ENCODE measurements around the gene ZNF723. TPM values are rescaled to one million over a fixed set of nuclear protein-coding genes. Genes with fewer than 3 reads are reported as not detected.

Gene ZNF723
- total RNA-seq (2016; rRNA removed; fragmentation: Illumina TruSeq; extraction: Trizol) (not detected in 2 replicates), polyA plus RNA-seq (2011; rRNA removed) (not detected in 2 replicates), polyA minus RNA-seq (2011; rRNA and poly(A)+ RNA removed; ENCODE audit: low replicate concordance) (not detected in 2 replicates), Bru-seq, nascent RNA (not detected), BruChase-seq, experiment 1, labeled RNA remaining after a 6-hour chase (not detected), BruChase-seq, experiment 2, labeled RNA remaining after a 2-hour chase (not detected)
- total RNA-seq (2016; cell fraction: cytosol; rRNA removed; fragmentation: Illumina TruSeq; extraction: Trizol; ENCODE audit: low read depth) = not detected in 2 replicates
- total RNA-seq (2016; cell fraction: insoluble cytoplasmic fraction; rRNA removed; fragmentation: Illumina TruSeq; extraction: Trizol) = not detected in 2 replicates
- total RNA-seq (2016; cell fraction: membrane; rRNA removed; fragmentation: Illumina TruSeq; extraction: Trizol) = not detected in 2 replicates
- total RNA-seq (2016; cell fraction: nucleus; rRNA removed; fragmentation: Illumina TruSeq; extraction: Trizol) = not detected in 2 replicates
- polyA plus RNA-seq (2011; cell fraction: cytosol; rRNA removed) = not detected in 2 replicates
- polyA plus RNA-seq (2011; cell fraction: nucleus; rRNA removed) = not detected in 2 replicates
- not detected in 2 replicates for polyA plus RNA-seq (2012)
- polyA plus RNA-seq (2016; cell fraction: cytosol; fragmentation: Illumina TruSeq; extraction: Trizol; ENCODE audit: low read depth) = not detected in 2 replicates
- not detected in 2 replicates for polyA plus RNA-seq (2016; cell fraction: insoluble cytoplasmic fraction; fragmentation: Illumina TruSeq; extraction: Trizol; ENCODE audit: low read depth)
- not detected in 2 replicates for polyA plus RNA-seq (2016; cell fraction: membrane; fragmentation: Illumina TruSeq; extraction: Trizol; ENCODE audit: low read depth)
- polyA plus RNA-seq (2016; cell fraction: nucleus; fragmentation: Illumina TruSeq; extraction: Trizol; ENCODE audit: insufficient read depth, low read depth) = not detected in 2 replicates
- not detected in 2 replicates for polyA minus RNA-seq (2011; cell fraction: cytosol; rRNA and poly(A)+ RNA removed)
- not detected in 2 replicates for polyA minus RNA-seq (2011; cell fraction: nucleus; rRNA and poly(A)+ RNA removed)
- long read RNA-seq, experiment 1 = 0 reads
- long read RNA-seq, experiment 2 = 0 reads

GRCh38 chr19:22832031-22832762 lies at the start of gene ZNF723:
Gene ZNF723, plus strand, starts transcription at chr19:22832291. Its CDS starts 89 bp downstream, at chr19:22832380.
- Histone ChIP-seq H2AFZ (ENCODE audit: low read length) (no peak within 1 kb of the TSS), H3K36me3 (replicated peaks in 1 of 2; ENCODE audit: control insufficient read depth in 1 of 2, insufficient read depth in 2 of 2, low read length in 2 of 2) (no peaks in the 10 kb centered on the region), H3K4me3 (replicated peaks in 1 of 3; ENCODE audit: insufficient read depth in 1 of 3, low read depth in 2 of 3, low read length in 3 of 3) (no peak within 1 kb of the TSS), H3K4me1 (ENCODE audit: insufficient read depth, low read length) (no peaks in the 10 kb centered on the region), H3K79me2 (ENCODE audit: insufficient read depth, low read length) (no peaks in the 10 kb centered on the region), H3K27me3 (ENCODE audit: control insufficient read depth in 1 of 2, insufficient read depth in 2 of 2, low read length in 2 of 2) (no peaks in the 10 kb centered on the region), H3K9me3 (ENCODE audit: low read length) (peaks cover 94% of the 10 kb centered on the region), H3K27ac (ENCODE audit: extremely low read length, insufficient read depth, low read length) (no peak within 1 kb of the TSS), H3K9ac (ENCODE audit: insufficient read depth, low read depth, low read length) (no peak within 1 kb of the TSS), H3K4me2 (ENCODE audit: low read depth, low read length) (no peak within 1 kb of the TSS), H4K20me1 (ENCODE audit: insufficient read depth, low read length) (no peaks in the 10 kb centered on the region)
- ChIA-PET CTCF (ENCODE audit: low intra/inter-chr PET ratio, low total read pairs) (no interaction called here), POLR2A (no interaction called here)
- FAIRE-seq (no peak), DNase-seq (ENCODE audit: low spot score) (no peak), ATAC-seq (no peak)
- in situ Hi-C loops (cut with HindIII; ENCODE audit: extremely low pct_ligation_motif_present, low pct_unique_long_range_greater_than_20kb) (no loop called here), intact Hi-C loops (cut with micrococcal nuclease; ENCODE audit: unreplicated experiment) (no loop called here)
- no TSS peak for BruUV-seq (replicated peaks)
- 26% methylated on average over 20 of the region's 31 CpGs for WGBS (ENCODE audit: low lambda C conversion rate)
- TF ChIP-seq XBP1 (CRISPR knock-in tag; IDR thresholded peaks at IDR 0.05) (no peak), SMYD3 (CRISPR knock-in tag; IDR thresholded peaks at IDR 0.05) (no peak), ZNF883 (CRISPR knock-in tag; IDR thresholded peaks at IDR 0.05; ENCODE audit: not compliant biosample characterization) (no peak)

All from HepG2 (cell line).